Renal cortical epithelial cell (primary cell): ENCODE measurements around the gene ZFPM1. TPM values are rescaled to one million over a fixed set of nuclear protein-coding genes. Genes with fewer than 3 reads are reported as not detected.

ENCODE experiments used
- DNase-seq: peaks from one replicate; pipeline ENCODE4 v3.0.0-alpha.2; 2011; ENCODE audit warnings: low read depth
- total RNA-seq: library from RNA; depleted of rRNA; stranded (reverse); fragments of >200 nt; gene quantifications from 2 replicates; pipeline ENCODE4 v1.2.3, GENCODE V29; 2014

Gene ZFPM1
- total RNA-seq, 1 donor from 2014 or later, result 2.8 TPM

DNA sequence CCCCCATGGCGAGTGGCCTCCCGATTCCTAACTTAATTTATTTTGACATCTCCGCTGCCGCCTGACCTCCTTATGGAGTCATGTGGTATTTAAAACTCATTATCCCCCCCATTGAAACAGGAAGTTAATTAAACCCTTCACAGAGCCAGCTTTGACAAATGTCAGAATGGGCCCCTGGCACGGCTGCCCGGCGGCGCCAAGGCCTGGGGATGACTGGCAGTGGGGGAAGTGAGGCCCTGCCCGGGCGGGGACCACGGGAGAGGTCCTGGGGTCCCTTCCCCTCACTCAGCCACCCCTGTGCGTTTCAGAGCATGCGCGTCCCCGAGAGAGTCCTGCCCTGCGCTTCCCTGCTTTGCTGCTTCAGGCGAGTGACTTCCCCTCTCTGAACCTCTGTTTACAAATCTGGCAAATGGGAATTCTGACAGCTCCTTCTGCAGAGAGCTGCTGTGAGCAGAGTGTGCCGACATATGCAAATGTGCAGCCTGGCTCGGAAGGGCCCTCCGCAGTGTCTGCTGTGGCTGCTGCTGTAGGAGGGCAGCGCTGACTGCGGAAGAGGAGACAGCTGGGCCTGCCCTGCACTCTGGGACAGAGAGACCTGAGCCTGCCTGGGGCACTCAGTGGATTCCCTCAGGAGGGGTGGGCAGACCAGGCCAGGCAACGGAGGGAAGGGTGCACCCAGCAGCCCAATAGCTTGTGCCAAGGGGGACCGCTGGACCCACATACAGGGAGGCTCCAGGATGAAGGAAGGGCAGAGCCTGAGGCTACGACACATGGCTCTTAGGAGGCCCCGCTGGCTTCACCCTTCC is 4.4 kb upstream of the ZFPM1 start:
- no peak for DNase-seq

DNA sequence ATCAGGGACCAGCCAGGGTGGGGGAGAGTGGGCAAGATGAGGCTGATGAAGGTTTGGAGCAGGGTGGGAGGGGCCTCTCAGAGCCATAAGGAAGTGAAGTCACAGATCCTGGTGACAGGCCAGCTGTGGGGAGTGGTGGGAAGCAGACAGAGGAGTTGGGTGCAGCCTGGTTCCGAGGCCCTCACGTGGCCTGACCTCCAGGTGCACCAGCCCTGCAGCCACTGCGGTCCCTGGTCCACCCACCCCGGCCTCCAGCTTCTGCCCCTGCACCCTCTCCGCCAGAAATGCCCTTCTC is 3.9 kb upstream of the ZFPM1 start:
- no peak for DNase-seq

DNA sequence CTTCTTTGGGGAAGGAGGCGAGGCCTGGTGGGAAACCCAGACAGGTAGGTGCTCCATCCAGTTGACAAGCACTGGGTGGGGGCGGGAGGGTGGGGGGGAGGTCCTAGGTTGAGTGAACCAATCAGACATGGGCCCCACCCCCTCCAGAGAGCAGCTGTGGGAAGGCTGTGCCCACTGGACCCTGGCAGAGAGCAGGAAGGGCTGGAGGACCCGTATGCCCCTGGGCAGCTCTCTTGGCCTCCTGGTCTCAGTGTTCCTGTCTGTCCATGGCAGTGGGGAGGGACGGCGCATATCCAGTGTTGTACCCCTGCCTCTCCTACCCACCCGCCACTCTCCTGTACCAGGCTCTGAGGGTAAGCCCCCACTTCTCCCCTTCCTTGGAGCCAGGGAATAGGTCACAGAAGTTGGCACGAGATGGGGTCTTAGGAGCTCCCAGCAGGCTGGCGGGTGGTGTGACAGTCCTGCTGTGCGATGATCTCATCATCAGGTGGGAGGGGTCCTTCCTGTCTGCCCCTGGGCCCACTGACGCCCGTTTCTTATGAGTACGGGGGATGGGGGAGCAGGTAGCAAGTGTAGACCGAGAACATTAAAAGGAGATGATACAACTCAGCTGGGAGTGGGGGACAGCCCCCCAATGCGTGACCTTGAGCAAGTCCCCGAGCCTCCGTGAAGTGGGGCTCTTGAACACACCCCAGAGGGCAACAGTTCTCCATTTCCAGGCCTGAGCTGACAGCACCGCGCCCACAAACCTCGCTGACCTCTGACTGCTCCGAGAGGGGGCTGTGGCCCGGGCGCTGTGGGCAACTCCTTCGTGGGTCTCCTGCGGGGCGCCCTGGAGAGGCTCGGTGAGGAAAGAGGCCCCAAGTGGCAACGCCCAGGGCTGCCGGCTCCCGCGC is 1.2 kb upstream of the ZFPM1 start:
- DNase-seq, result peak; percentile 16

DNA sequence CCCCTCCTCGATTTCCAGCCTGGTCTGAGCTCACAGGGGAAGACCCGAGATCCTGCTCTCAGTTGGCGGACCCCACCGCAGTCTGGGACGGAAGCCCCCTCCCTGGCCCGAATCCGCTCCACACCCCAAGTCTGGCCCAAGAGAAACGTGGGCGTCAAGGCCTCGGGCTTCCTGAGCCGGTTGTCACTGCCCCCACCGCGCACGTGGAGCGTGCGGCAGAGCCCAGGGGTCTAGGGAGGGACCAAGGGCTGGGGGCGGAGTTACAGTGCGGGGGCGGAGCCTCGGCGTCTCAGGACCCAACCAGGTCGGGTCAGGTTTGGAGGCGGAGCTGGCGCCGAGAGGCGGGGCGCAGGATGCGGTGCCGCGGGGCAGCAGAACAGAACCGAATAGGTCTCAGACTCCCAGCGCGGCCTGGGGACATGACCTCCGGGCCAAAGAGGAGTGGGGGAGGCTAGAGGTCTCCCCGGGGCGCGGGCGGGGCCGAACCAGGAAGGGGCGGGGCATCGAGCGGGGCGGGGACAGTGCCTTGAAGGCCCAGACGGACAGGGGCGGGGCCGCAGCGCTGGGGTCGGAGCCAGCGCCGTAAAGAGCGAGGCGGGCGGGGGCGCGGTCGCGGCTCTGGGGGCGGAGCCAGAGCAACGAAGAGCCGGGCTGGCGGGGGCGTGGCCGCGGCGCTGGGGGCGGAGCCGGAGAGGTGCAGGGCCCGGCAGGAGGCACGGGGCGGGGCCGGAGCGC is 431 bp upstream of the ZFPM1 start:
- peak; percentile 75 for DNase-seq

DNA sequence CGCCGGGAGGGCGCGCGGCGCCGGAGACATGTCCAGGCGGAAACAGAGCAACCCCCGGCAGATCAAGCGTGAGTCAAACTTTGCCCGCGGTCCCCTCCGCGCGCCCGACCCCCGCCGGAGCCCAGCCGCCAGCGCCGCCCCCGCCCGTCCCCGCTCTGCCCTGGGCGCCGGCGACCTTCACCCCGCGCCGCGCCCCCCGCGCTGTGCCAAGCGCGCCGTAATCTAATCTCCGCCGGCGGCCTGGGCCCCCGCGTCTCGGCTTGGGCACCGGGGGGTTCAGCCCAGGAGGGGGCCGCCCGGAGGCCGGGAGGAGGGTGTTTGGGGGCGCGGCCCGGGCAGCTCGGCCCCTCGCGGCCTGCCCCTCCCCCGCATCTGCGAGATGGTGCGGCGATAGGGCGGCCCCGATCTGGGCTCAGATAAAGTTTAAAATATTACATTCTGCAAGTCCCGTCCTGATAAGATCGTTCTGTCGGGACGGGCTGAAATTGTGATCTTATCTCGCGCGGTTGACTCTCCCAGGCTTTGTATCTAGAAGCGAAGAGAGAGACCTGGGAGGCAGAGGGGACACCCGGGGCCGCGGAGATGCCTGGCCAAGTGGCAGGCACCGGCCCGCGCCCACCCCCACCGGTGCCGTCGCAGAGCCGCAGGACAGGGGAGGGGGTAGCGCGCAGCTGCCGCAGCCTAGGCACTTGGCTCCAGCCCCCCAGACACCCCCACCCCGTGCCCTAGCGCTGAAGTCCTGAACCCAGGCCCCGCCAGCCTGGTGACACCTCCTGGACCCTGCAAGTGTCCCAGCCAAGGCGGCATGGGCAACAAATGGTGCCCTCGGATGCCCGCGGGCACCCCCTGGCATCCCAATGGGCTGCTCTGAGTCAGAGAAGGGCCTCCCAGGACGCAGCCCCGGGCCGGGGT is 787 bp downstream of the ZFPM1 start:
- no peak for DNase-seq

DNA sequence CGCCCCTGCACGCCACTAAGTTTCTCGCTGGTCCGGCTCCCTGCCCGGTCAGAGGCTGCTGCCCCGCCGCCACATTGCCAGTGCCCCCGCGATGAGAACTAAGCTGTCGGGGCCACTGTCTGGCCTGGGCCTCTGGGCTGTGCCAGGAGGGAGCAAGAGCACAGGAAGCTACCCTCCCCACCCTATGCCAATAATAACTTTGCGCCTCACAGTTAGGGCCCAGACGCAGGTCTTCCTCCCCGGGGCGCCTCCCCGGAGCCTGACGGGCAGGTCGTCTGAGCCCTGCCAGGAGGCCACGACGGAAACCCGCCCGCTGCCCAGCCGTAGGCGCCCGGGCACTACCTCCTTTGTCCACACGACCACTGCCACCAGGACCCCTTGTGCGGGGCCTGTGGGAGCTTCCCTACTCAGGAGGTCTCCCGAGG is 1.5 kb downstream of the ZFPM1 start:
- no peak for DNase-seq

DNA sequence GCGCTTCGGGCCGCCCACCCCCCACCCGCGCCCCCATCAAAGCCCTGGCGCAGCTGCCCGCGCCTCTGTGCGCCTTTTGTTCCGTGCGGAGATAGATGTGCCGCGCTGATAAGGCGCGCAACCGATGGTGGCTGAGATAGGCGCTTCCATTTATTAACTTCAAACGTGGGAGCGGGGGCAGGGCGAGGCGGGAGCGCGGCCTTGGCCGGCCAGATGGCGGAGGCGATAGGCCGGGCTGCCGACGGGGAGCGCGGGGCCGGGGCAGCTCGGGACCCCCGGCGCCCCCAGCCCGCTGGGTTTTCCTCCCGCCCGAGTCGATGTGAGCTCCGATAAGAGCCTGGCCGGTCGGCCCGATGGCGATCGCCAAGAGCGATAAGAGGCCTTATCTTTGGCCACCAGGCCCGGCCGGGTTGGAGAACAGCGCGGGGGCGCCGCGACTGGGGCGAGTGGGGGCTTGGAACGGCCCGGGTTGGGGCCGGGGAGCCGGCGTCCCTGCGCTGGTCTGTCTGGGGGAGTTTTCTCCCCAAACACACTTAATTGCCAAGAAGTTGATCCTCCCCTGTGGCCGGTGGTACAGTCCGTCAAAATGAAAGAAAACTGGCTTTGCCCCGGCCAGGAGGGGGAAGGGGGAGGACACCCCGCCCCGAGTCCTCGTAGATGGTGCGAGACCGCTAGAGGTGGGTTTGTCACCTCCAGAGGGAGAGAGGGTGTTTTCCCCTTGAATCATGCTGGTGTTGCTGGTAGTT is 2.7 kb downstream of the ZFPM1 start:
- peak; percentile 72 for DNase-seq

DNA sequence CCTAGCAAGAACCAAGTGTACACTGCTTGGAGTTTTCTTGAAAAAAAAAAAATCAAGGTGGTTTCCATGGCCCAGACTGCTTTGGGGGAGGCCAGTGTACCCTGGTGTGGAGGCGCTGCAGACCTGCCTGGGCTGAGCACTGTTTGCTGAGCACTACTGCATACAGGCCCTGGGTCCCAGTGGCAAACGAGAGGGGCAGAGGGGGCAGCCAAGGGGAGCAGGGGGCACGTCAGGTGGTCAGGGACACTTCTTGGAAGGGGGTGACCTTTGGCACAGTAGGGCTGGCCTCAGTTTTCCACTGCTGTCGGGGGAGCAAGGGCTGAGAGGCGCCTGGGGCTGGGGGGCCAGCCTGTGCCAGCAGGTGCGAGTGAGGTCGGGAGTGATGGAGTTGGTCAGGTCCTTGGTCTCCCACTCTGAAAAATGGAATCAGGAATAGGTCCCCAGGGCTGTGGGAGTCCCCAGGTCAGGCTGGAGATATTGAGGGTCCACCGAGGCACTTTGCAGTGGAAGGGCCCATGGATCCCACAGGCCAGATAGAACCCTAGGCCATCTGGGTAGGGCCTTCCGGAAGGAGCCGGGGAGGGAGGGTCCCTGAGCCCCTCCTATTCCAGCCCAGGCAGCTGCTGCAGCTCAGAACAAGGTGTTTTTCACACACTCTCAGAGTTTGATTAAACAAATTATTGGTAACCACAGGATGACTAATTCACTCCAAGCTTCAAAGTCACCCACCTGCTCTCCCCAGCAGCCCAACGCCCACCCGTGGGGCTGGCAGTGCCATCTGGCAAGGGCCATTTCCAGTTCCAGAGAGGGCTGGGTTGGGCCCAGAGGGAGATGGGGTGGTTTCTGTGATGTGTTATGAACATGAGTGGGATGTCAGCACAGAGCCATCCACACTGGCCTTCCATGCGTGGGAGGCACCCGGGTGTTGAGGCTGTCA is 3.5 kb downstream of the ZFPM1 start:
- DNase-seq, result peak; percentile 59

DNA sequence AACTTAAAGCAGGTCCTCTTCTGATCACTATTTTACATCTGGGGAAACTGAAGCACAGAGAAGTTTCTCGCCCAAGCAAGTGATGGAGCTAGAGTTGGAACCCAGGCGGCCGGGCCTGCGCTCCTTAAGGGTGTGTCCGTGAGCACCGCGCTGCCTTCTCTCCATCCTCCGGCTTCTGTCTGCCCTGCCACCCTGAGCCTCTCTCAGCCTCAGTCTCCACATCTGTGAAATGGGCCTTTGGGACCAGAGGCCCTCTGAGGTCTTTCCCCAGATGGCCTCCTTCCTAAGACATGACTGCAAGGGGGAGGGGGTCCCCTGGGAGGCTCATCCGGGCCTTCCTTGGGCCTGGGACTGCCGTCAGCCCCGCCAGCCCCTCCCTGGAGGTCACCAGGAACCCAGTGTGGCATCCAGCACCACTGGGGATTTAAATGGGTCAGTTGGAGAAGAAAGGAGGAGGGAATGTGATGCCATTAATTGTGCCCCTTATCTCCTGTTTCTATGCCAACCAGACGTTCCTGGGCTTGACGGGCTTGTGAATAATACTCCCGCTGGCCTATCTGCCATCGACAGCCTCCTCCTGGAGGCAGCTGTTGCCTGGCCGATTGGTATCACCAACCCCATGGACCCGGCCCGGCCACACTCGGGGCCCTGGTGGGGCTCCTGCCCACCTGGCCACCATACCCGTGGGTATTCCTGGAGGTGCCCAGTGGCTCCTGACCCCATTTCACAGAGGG is 5.1 kb downstream of the ZFPM1 start:
- DNase-seq, result no peak

DNA sequence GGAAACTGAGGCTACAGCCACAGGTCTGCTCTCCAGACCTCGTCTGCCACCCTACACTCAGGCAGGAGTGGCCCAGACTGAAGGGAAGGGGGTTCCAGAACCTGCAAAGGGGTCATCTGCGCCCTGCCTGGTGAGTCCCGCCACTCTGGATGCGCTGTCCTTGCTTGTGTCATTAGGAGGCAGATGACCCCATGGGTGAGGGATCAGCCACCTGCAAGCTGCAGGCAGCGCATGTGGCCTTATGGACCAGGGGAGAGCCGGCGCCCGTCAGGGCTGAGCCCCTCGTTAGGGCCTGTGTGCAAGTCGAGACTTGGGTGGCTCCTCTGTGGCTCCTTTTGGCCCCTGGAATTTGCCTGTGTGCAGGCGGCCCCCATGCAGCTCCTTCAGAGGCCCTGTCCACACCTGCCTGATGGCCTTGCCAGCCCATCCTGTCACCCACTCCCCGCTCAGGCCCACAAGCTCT is 5.7 kb downstream of the ZFPM1 start:
- no peak for DNase-seq

DNA sequence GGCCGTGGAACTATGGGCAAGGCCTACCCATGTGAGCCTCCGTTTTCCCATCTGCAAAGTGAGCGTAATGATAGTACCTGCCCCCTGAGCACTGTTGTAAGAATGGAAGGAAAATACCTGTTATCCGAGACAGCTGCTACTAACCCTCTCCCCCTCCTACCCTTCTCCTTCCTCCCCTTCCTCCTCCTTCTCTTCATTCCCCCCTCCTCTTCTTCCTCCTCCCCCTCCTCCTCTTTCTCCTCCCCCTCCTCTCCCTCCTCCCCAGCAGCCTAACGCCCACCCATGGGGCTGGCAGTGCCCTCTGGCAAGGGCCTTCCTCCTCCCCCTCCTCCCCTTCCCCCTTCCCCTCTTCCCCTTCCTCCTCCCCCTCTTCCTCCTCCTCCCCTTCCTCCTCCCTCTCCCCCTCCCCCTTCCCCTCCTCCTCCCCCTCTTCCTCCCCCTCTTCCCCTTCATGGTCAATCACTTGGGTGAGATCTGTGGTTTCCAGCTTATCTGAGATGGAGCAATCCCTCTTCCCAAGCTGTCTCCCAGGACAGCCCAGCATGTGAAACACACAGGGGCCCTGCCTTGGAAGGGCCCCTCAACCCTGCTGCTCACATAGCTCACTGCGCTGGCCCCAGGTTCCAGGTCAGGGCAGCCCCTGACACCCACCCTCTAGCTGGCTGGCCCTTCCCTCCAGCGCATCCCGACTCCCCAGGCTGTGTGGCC is 6.4 kb downstream of the ZFPM1 start:
- DNase-seq, result no peak

DNA sequence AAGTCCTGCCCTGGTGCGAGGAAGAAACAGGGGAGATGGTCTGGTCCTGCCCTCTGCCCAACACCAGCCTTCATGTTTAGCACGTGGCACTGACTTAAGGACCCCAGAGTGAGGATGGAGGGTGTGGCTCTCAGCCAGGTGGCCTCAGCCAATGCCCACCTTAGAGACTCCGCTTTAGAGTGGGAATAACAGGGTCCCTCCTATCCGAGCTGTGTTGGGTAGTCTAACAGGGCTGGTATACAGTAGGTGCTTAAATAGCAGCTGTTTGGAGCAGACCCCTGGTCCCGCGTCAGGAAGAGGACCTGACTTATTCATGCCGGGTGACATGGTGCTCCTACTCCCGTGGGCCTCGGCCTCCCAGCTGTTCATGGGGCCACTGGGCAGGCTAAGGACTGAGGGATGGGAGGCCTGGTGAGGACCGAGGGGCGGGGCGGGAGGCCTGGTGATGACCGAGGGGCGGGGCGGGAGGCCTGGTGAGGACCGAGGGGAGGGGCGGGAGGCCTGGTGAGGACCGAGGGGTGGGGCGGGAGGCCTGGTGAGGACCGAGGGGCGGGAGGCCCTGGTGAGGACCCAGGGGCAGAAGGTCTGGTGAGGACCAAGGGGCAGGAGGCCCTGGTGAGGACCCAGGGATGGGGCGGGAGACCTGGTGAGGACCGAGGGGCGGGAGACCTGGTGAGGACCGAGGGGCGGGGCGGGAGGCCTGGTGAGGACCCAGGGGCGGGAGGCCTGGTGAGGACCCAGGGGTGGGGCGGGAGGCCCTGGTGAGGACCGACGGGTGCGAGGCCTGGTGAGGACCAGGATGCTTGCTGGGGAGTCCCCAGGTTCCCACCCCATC is 7.6 kb downstream of the ZFPM1 start:
- DNase-seq, result no peak

DNA sequence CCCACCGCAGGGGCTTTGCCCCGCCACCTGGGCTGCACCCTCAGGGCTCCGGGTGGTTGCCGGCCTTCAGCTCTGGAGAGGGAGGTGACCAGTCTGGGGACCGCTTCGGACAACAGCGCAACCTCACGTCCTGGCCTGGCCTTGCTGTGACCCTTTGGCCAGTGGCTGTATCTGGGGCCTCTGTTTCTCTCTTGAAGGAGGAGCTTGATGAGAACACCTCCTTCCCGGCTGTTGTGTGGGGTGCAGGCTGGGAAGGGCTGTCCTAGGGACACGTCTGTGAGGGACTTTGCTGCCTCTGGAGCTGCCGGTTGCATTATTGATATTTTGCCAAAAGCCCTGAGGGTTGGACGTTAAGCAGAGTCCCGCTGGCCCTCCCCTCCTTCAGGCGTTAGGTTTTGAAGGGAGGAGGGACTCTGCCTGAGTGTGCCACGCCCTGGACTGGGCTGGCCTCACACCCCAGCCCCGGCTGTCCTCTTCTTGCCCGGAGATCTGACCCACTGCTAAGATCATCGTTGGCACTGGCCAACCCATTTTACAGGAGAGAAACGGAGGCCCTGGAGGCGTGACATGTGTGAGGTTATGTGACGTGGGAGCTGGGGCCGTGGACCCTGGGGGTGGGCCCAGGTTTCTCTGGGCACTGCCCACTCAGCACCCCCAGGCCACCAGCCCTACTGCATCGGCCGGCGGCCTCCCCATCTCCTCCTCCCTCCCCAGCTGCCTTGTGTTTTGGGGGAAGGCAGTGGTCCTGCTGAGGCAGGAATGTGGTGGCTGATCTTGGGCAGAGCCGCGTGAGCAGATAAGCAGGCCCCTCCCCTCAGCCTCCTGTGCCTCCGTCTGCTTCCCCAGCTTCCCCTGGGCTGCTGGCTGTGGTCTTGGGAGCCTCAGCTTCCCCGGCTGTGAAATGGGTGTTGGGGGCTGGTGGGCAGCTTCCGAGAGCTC is 8.5 kb downstream of the ZFPM1 start:
- DNase-seq, result no peak

DNA sequence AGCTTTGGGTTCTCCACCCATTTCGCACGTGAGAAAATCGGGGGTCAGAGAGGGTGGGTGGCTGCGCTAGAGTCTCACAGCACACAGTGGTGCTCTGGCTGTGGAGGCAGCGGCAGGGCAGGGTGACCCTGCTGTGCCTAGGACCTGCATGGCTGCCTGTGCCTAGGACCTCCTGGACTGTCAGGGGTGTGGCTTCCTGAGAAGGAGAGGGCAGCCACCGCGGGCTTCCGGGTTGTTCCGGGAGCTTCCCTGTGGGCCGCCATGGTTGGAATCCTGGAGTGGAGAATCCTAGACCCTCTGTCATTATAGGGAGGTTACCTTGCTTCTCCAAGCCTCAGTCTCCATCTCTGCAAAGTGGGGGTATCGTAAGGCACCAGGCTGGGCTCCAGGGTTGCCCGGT is 9.3 kb downstream of the ZFPM1 start:
- no peak for DNase-seq

DNA sequence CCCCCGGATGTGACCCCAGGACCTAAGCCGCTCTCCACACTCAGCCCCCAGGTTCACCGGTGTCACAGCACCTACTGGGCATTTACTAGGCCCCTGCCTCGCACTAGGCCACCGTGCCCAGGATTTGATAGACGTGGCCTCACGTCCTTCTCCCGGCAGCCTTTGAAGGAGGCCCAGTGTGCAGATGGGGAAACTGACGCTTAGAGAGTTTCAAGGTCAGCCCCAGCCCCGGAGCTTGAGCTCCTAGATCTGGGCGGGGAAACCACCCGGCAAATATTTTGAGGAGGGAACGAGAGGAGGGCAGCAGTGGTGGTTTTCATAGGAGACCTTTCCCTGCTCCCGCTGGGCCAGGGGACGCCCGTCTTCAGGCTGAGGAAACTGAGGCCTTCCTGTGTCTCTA is 10.3 kb downstream of the ZFPM1 start:
- no peak for DNase-seq
